Measurements from ENCODE around the gene SLX9.

DNA sequence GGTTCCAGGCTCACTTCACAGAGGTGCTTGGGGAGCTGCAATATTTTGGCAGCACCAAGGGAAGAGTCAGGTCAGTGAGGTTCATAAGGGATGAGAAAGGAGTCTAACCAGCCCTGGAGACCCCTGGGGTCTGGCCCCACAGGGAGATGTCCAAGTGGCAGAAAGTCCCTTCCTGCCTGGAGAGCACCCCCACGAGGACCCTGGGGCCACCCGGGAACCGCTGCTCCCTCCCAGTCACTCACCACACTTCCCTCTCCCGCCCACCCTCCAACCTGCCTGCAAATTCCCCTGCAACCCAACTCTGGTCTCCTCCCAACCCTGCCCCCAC is 12.6 kb upstream of the SLX9 start:
- TF ChIP-seq, protein P1, sequence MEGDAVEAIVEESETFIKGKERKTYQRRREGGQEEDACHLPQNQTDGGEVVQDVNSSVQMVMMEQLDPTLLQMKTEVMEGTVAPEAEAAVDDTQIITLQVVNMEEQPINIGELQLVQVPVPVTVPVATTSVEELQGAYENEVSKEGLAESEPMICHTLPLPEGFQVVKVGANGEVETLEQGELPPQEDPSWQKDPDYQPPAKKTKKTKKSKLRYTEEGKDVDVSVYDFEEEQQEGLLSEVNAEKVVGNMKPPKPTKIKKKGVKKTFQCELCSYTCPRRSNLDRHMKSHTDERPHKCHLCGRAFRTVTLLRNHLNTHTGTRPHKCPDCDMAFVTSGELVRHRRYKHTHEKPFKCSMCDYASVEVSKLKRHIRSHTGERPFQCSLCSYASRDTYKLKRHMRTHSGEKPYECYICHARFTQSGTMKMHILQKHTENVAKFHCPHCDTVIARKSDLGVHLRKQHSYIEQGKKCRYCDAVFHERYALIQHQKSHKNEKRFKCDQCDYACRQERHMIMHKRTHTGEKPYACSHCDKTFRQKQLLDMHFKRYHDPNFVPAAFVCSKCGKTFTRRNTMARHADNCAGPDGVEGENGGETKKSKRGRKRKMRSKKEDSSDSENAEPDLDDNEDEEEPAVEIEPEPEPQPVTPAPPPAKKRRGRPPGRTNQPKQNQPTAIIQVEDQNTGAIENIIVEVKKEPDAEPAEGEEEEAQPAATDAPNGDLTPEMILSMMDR (IDR thresholded peaks at IDR 0.05) = no peak
- TF ChIP-seq ZFX (IDR thresholded peaks at IDR 0.05; ENCODE audit: borderline replicate concordance) = no peak
